A549 (cell line): ENCODE results near the gene CCDC188. TPM values are rescaled to one million over a fixed set of nuclear protein-coding genes. Genes with fewer than 3 reads are reported as not detected.

Experiments
- ATAC-seq, 2 experiments: fragments of 200-7000 bp in 1 of 2; fragments of >200 bp in 1 of 2; cut with Nextera tagmentation in 1 of 2; cut with Tn5 transposase in 1 of 2; 3 replicates each; pipeline versions ENCODE4 v1.8.0 to v1.9.1; 2018 to 2020; ENCODE audit warnings: mild to moderate bottlenecking in 1 of 2, moderate library complexity in 1 of 2
- CTCF ChIA-PET: fragments of 300-600 bp; sonication (Branson Sonifier 250); formaldehyde crosslinking; extraction: SDS; loops from one replicate; lab custom pipeline; 2021; ENCODE audit warnings: antibody characterized with exemption, inconsistent platforms; lab: Yijun Ruan, JAX
- POLR2A ChIA-PET: fragments of 350-600 bp; formaldehyde crosslinking; extraction: SDS; loops from one replicate; lab custom pipeline; 2021; ENCODE audit warnings: antibody characterized with exemption, inconsistent platforms; lab: Yijun Ruan, JAX
- DNase-seq, 2 experiments: peaks; one replicate each; pipeline versions ENCODE4 v3.0.0 to v3.0.0-alpha.2; 2011 to 2016; ENCODE audit warnings: low read depth in 1 of 2, low spot score in 1 of 2
- FAIRE-seq: peaks from 2 replicates; lab custom pipeline; 2011; peaks lifted over from hg19 to GRCh38; lab: Jason Lieb, UNC
- H3K27ac ChIP-seq, 2 experiments: fragments of >200 bp; sonication (Bioruptor Twin); formaldehyde crosslinking; 3 replicates each; pipeline ENCODE4 v1.5.1; 2016 to 2017
- H3K4me1 ChIP-seq: fragments of >200 bp; sonication (Bioruptor Twin); formaldehyde crosslinking; 3 replicates; pipeline ENCODE4 v1.6.1; 2016
- H3K4me2 ChIP-seq: fragments of >200 bp; sonication (Bioruptor Twin); formaldehyde crosslinking; 3 replicates; pipeline ENCODE4 v1.6.1; 2016
- H3K4me3 ChIP-seq: fragments of >200 bp; sonication (Bioruptor Twin); formaldehyde crosslinking; 3 replicates; pipeline ENCODE4 v1.5.1; 2016
- H3K9me3 ChIP-seq: fragments of >200 bp; sonication (Bioruptor Twin); formaldehyde crosslinking; 3 replicates; pipeline ENCODE4 v1.6.1; 2016
- CBX8 ChIP-seq: fragments of 200-600 bp; sonication (generic); IDR thresholded peaks from 2 replicates; pipeline ENCODE4 v1.6.1; 2016
- CEBPB ChIP-seq, 2 experiments: fragments of >200 bp in 1 of 2; sonication (Bioruptor Twin) in 1 of 2; formaldehyde crosslinking in 1 of 2; IDR thresholded peaks; 2 replicates each; pipeline ENCODE4 v1.6.1; 2012 to 2016
- CHD2 ChIP-seq: fragments of 150-350 bp; IDR thresholded peaks from 2 replicates; pipeline ENCODE4 v1.6.1; 2014; ENCODE audit warnings: low read length; ENCODE audit not compliant: partially characterized antibody
- FOSL2 ChIP-seq, 2 experiments: fragments of 450-650 bp in 1 of 2; fragments of >200 bp in 1 of 2; sonication (Bioruptor Twin) in 1 of 2; formaldehyde crosslinking; IDR thresholded peaks; 2 replicates each; pipeline versions ENCODE4 v1.5.0 to v1.6.1; 2016 to 2020; ENCODE audit warnings: mild to moderate bottlenecking in 1 of 2, moderate library complexity in 1 of 2
- HOXA7 ChIP-seq: fragments of 250-450 bp; sonication (Bioruptor Pico); IDR thresholded peaks from 2 replicates; pipeline ENCODE4 v1.5.0; 2020; ENCODE audit warnings: mild to moderate bottlenecking, moderate library complexity
- HOXB5 ChIP-seq: fragments of 250-450 bp; sonication (Bioruptor Pico); IDR thresholded peaks from 2 replicates; pipeline ENCODE4 v1.5.0; 2020; ENCODE audit warnings: mild to moderate bottlenecking, moderate library complexity
- JUNB ChIP-seq: fragments of >200 bp; sonication (Bioruptor Twin); formaldehyde crosslinking; IDR thresholded peaks from 2 replicates; pipeline ENCODE4 v1.6.1; 2016
- MAFK ChIP-seq: fragments of 450-650 bp; IDR thresholded peaks from 2 replicates; pipeline ENCODE4 v1.6.1; 2014; ENCODE audit not compliant: partially characterized antibody
- NR3C1 ChIP-seq: fragments of >200 bp; sonication (Bioruptor Twin); formaldehyde crosslinking; IDR thresholded peaks from 3 replicates; pipeline ENCODE4 v1.6.1; 2017
- PHF8 ChIP-seq: fragments of 200-600 bp; sonication (generic); IDR thresholded peaks from 2 replicates; pipeline ENCODE4 v1.6.1; 2016; ENCODE audit warnings: low read depth, mild to moderate bottlenecking, antibody characterized with exemption, moderate library complexity, borderline replicate concordance
- RAD21 ChIP-seq, 2 experiments: fragments of >200 bp in 1 of 2; sonication (Bioruptor Twin) in 1 of 2; formaldehyde crosslinking in 1 of 2; IDR thresholded peaks in 1 of 2; conservative IDR thresholded peaks in 1 of 2; 2 replicates in 1 of 2; 3 replicates in 1 of 2; pipeline ENCODE4 v1.6.1; 2012 to 2018; ENCODE audit warnings: inconsistent platforms in 1 of 2
- RCOR1 ChIP-seq: fragments of 150-350 bp; IDR thresholded peaks from 2 replicates; pipeline ENCODE4 v1.6.1; 2014; ENCODE audit warnings: antibody characterized with exemption, low read length, low read depth
- RNF2 ChIP-seq: fragments of 200-600 bp; sonication (generic); IDR thresholded peaks from 2 replicates; pipeline ENCODE4 v1.6.1; 2016; ENCODE audit warnings: low read depth, mild to moderate bottlenecking, antibody characterized with exemption, moderate library complexity, borderline replicate concordance
- ZFP36 ChIP-seq: fragments of 450-650 bp; IDR thresholded peaks from 2 replicates; pipeline ENCODE4 v1.6.1; 2014; ENCODE audit warnings: borderline replicate concordance; ENCODE audit not compliant: partially characterized antibody
- WGBS: methylation state at CpG from one replicate; pipeline ENCODE4 v1.1.6; 2017; ENCODE audit errors: missing lambda C conversion rate; 5-methylcytosine and 5-hydroxymethylcytosine counted together
- polyA plus RNA-seq, 4 experiments: library from polyadenylated mRNA; depleted of rRNA in 3 of 4; stranded (reverse); fragments of >200 nt; fragmentation: RNase III in 1 of 4; extraction: RNeasy Plus Mini Kit Qiagen cat#74134 plus additional on column Dnase treatment in 1 of 4; gene quantifications; 2 replicates in 3 of 4; 3 replicates in 1 of 4; pipeline ENCODE4 v1.2.3, GENCODE V29; 2011 to 2017
- TF ChIP-seq, protein P1 (sequence below): fragments of 450-650 bp; IDR thresholded peaks from 2 replicates; pipeline ENCODE4 v1.6.1; 2014; ENCODE audit warnings: antibody characterized with exemption
- TF ChIP-seq, protein P2 (sequence below): IDR thresholded peaks from 2 replicates; pipeline ENCODE4 v1.6.1; 2012
- TF ChIP-seq, protein P3 (sequence below): IDR thresholded peaks from 2 replicates; pipeline ENCODE4 v1.6.1; 2012; ENCODE audit warnings: low read depth, borderline replicate concordance
- TF ChIP-seq, protein P4 (sequence below): fragments of >200 bp; sonication (Bioruptor Twin); formaldehyde crosslinking; IDR thresholded peaks from 3 replicates; pipeline ENCODE4 v1.6.1; 2016
- TF ChIP-seq, protein P5 (sequence below): fragments of 150-350 bp; IDR thresholded peaks from 2 replicates; pipeline ENCODE4 v1.6.1; 2014; ENCODE audit warnings: low read depth, mild to moderate bottlenecking, low read length

Gene CCDC188
- polyA plus RNA-seq, 2 of the 4 experiments (the other 2 are of a cell fraction), result not detected

- TF ChIP-seq CHD2 (no peak), CBX8 (no peak), HOXB5 (0 out of 2 replicates have a peak, but pooled peaks have one; percentile 33), NR3C1 (no peak), RCOR1 (no peak), CEBPB (IDR thresholded peaks at IDR 0.05) (no peak)
- TF ChIP-seq, protein P1, sequence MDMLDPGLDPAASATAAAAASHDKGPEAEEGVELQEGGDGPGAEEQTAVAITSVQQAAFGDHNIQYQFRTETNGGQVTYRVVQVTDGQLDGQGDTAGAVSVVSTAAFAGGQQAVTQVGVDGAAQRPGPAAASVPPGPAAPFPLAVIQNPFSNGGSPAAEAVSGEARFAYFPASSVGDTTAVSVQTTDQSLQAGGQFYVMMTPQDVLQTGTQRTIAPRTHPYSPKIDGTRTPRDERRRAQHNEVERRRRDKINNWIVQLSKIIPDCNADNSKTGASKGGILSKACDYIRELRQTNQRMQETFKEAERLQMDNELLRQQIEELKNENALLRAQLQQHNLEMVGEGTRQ, result peak; percentile 50; the same call in 1 of the 2 replicates
- TF ChIP-seq, protein P2, sequence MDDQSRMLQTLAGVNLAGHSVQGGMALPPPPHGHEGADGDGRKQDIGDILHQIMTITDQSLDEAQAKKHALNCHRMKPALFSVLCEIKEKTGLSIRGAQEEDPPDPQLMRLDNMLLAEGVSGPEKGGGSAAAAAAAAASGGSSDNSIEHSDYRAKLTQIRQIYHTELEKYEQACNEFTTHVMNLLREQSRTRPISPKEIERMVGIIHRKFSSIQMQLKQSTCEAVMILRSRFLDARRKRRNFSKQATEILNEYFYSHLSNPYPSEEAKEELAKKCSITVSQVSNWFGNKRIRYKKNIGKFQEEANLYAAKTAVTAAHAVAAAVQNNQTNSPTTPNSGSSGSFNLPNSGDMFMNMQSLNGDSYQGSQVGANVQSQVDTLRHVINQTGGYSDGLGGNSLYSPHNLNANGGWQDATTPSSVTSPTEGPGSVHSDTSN, result no peak; the same call in 1 of the 2 replicates
Measured at GRCh38 chr22:20116951-20117632, 33.8 kb downstream of the CCDC188 start, which contains the start of gene TRMT2A (continued).

GRCh38 chr22:20116376-20116950 lies 34.4 kb downstream of the CCDC188 start:
- no peak for FAIRE-seq
- H3K9me3 ChIP-seq, result no peaks in the 10 kb centered on the region
- ChIA-PET POLR2A (no interaction called here), CTCF (interaction anchor here (1.2 to 1.9 kb wide), 2 partner anchors 13 to 145 kb away, joined by 3 to 5 read pairs; no protein-coding TSS in a partner anchor)
- H3K4me2 ChIP-seq, result peak overlapping the region; percentile 94
- H3K4me1 ChIP-seq, result peaks cover 22% of the 10 kb centered on the region
- 24% methylated on average over 5 of the region's 27 CpGs for WGBS
- H3K4me3 ChIP-seq, result peak overlapping the region; percentile 68
- ATAC-seq, result peak; percentile 2 to 11; a peak in 3 of 6 replicates
- TF ChIP-seq RNF2 (no peak), MAFK (no peak), RAD21 (conservative IDR thresholded peaks at IDR 0.05 in 1 of 2, IDR thresholded peaks at IDR 0.05 in 1 of 2) (no peak), ZFP36 (no peak), HOXA7 (no peak), CEBPB (IDR thresholded peaks at IDR 0.05) (no peak), CHD2 (no peak), FOSL2 (IDR thresholded peaks at IDR 0.05) (no peak), FOSL2 (CRISPR knock-in tag; IDR thresholded peaks at IDR 0.05) (no peak), JUNB (no peak), PHF8 (no peak)
- TF ChIP-seq, protein P3, sequence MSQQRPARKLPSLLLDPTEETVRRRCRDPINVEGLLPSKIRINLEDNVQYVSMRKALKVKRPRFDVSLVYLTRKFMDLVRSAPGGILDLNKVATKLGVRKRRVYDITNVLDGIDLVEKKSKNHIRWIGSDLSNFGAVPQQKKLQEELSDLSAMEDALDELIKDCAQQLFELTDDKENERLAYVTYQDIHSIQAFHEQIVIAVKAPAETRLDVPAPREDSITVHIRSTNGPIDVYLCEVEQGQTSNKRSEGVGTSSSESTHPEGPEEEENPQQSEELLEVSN, result no peak
- TF ChIP-seq, protein P4, sequence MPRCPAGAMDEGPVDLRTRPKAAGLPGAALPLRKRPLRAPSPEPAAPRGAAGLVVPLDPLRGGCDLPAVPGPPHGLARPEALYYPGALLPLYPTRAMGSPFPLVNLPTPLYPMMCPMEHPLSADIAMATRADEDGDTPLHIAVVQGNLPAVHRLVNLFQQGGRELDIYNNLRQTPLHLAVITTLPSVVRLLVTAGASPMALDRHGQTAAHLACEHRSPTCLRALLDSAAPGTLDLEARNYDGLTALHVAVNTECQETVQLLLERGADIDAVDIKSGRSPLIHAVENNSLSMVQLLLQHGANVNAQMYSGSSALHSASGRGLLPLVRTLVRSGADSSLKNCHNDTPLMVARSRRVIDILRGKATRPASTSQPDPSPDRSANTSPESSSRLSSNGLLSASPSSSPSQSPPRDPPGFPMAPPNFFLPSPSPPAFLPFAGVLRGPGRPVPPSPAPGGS, result no peak
- TF ChIP-seq, protein P5, sequence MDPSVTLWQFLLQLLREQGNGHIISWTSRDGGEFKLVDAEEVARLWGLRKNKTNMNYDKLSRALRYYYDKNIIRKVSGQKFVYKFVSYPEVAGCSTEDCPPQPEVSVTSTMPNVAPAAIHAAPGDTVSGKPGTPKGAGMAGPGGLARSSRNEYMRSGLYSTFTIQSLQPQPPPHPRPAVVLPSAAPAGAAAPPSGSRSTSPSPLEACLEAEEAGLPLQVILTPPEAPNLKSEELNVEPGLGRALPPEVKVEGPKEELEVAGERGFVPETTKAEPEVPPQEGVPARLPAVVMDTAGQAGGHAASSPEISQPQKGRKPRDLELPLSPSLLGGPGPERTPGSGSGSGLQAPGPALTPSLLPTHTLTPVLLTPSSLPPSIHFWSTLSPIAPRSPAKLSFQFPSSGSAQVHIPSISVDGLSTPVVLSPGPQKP, result no peak
- TF ChIP-seq, all 56 proteins: peak for 0
- H3K27ac ChIP-seq, result peak overlapping the region; percentile 87 to 95
- DNase-seq, result no peak
